NCI-H1105 (cell line): ENCODE data around the gene PER2.
"Not testable (repeated sequence)": the region's sequence is repeated elsewhere in the genome, so short reads cannot be mapped to it uniquely, and the experiment has no call there.

Experiments used
- DNase-seq: peaks from one replicate; lab custom pipeline; 2025; lab: John Stamatoyannopoulos, UW

The PER2 gene

DNA sequence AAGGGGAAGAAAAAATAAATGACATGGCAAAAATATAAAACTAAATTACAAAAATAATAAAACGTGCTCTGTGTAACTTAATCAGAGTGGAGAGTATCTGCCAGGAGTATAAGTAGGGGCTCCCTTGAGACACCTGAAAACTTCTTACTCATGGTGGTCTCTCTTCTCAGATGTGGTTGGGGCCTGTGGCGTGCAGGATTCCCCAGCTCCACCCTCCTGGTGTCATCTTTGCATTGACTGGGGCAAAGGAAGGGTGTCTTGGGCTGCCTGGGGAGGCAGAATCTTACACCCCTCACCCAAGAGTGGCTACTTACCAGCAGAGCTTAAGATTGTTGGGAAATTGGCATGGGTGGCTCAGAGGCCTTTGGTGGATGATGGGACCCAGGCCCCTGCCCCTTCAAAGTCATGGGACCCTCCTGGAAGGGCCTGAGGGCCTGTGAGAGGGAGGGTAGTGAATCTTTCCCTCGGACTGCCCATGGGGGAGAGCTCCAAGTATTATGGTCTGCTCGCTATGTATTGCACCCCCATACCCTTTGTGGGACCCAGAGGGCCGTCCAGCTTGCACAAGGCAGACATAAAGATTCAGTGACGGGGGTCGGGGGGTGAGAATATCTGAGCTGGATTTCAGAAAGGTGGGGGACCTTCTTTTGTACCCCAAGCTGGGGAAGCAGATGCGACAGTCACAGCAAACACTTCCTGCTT lies 25.0 kb upstream of the PER2 start:
- no peak for DNase-seq

DNA sequence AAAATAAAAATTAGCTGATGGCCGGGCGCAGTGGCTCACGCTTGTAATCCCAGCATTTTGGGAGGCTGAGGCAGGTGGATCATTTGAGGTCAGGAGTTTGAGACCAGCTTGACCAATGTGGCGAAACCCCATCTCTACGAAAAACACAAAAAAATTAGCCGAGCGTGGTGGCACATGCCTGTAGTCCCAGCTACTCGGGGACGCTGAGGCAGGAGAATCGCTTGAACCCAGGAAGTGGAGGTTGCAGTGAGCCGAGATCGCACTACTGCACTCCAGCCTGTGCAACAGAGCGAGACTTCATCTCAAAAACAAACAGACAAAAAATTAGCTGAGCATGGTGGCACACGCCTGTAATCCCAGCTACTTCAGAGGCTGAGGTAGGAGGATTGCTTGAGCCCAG lies 22.3 kb upstream of the PER2 start:
- DNase-seq: not testable (repeated sequence)

DNA sequence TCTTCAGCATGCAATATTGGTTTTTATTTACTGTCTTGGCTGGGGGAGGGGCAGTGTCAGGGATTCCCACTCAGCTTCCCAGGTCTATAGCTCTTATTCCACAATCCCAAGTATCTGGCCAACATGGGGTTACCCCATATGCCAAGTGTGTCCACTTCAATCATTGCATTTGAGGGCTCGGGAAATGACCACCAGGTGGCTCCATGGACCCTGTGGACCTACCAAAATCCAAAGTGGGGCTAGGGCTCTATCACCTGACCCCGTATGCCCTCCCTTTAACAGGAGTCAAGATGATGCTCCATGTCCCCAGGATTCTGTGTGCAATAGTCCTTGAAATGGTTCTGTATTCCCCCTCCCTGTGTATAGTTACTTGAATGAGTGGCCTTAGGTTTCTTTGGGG lies 19.8 kb upstream of the PER2 start:
- no peak for DNase-seq

DNA sequence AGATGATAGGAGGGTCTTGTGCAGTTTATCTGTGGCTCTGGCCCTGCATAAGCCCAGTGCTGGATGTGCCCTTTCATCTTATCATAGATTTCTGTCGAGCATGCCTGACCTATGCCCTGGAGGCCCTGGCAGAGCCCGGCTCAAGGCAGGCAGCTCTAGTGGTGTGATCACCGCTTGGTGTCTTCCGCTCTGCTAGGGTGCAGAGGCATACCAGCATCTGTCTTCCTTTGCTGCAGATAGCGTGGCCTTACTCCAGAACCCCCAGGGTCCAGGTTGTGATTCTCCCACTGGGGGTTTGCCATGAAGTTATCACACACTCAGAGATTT lies 18.2 kb upstream of the PER2 start:
- DNase-seq: no peak

DNA sequence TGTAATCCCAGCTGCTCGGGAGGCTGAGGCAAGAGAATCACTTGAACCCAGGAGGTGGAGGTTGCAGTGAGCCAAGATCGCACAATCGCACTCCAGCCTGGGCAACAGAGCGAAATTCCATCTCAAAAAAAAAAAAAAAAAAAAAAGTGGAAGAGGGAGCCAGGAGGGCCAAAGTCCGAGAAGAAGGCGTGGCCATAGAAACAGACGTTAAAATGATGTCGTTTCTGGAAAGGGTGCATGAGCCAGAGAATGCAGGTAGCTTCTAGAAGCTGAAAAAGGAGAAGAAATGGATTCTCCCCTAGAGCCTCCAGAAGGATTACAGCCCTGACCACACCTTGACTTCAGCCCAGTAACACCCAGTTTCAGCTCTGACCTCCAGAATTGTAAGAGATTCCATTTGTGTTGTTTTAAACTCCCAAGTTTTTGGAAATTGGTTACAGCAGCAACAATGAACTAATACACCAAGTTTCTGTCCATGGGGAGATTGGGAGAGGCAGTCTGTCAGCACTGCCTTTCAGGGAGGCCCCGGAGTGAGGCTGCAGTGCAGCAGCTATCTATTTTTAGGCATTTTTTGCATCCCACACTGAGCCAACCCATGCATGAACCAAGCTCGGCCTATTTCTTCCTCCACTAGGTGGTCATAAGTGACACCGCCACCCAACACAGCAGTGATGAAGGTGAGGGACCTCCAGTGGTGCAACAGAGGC lies 17.7 kb upstream of the PER2 start:
- no peak for DNase-seq

DNA sequence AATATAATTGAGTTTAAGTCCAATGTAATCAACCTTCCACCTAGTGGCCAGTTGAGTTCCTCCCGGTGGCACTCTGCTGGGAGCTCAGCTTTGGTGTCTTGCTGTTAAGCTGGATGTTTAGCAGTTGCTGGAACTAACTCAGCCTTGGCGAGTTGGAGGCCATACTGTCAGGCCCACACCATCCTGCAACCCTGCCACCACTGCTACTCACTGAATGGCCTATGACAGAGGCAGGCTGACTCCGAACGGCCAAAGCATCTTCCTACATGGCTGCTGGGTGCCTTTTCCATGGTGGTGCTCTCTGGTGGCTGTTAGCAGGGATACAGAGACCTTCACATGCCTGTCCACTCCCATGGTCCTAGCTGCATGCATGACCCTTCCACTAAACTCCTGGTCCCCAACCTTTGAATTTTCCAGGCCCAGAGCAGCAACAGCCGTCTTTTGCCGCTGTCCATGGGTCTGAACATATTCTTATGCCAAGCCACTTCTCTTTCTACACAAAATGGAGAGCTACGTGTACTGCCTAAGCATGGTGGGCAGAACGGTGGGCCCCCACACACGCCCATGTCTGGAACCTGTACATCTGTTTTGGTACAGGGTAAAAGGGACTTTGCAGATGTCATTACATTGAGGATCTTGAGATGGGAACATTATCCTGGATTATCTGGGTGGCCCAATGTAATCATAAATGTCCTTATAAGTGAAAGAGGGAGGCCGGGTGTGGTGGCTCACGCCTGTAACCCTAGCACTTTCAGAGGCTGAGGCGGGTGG lies 16.9 kb upstream of the PER2 start:
- no peak for DNase-seq

DNA sequence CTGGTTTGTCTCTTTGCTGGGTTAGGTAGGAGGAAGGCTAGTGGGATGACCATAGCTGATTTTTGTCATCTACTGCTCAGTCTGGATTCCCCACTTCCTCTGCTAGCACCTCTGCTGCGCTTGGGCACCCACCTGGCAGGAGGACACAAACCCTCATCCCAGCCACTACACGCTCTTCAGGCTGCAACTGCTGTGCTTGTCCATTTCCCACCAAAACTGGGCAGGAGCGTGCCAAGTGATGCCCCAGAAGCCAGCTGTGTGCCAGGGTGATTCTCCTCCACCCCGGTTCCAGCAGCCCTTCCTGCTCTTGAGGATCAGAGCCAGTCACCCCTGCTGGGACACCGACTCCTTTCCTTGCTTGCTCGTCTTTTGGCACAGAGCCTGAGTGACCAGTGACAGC lies 15.7 kb upstream of the PER2 start:
- DNase-seq: no peak

DNA sequence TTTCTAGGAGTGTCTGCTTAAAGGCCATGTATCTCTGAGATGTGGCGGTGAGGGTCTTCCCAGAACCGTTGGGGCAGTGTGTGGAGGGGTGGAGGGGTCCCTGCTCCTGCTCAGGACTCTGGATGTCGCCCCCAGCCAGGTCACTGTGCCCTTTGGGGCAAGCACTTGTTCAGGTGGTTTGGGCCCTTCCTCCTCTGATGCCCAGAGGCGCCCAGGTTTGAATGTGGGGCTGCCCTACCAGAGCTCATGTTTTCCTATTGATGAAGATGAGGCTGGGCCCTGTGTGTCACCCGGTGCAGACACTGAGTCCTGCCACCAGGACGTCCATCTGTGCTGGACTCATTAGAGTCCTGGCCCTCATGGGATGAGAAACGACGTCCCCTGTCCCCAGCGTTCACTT lies 14.3 kb upstream of the PER2 start:
- no peak for DNase-seq

DNA sequence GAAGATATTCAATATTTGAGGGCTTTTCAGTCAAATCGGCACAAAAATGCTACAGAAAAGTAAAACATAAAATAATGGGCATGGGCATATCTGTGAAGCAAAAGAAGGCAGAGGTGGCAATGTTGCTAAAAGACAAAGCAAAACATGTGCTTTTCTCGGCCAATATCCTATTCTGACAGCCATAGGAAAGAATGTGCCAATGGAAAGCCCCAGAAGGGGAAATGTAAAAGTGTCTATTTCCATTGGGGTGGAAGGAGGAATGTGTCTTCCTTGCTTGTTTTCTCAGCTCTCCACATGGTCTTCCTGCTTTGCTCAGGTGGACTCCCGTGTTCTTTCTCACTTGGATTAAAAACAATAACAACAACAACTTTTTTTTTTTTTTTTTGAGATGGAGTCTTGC lies 13.7 kb upstream of the PER2 start:
- no peak for DNase-seq

DNA sequence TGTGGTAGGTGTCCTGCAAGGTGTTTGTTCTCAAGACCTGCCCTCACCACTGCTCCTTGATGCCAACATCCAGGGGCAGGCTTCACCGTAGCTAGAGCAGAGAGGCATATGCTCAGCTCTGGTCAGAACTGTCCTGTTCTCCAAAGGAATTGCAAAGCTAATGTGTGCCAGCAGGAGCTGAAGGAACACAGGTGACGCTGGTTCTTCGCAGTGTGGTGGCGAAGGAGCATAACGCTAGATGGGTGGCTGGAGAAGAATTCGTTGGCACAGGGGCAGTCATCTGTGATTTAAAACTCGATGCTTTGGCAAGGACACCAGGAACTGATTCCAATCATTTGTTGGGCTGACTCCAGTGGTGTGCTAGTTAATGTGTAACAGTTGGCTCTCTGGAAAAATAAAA lies 11.4 kb upstream of the PER2 start:
- DNase-seq: no peak

DNA sequence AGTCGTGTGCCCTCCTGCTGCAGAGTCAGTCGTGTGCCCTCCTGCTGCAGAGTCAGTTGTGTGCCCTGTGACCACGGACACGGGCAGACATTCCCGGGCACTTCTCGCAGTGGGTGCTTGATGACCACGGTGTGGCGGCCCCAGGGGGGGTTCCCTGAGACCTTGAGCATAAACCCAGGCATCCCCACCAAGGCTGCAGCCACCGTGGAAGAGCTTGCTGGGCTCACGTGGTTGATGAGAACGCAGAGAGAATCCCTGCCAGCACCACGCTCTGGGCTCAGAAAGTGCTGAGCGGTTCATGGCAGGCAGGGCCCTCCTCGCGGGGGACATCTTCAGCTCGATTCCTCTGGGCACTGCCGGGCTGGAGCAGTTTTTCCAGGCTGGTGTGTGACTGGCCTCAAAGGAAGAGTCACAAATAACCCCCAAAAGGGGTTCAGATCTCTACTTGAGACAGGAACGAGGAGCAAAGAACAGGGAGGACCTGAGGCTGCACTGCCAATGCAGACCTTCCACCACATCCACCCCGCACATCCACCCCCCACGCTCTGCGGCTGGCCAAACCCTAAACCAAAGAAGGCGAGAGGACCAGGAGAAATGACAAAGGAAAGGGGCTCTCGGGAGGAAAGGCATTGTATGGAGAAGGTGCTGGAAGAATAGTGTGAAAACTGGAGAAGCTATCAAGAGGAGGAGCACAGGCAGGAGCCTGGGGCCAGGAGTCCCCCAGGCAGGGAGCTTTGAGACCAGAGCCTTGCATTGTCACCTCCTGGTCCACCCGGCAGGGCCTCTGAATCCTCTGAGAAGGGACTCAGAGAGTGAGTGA lies 8.4 kb upstream of the PER2 start:
- DNase-seq: no peak

DNA sequence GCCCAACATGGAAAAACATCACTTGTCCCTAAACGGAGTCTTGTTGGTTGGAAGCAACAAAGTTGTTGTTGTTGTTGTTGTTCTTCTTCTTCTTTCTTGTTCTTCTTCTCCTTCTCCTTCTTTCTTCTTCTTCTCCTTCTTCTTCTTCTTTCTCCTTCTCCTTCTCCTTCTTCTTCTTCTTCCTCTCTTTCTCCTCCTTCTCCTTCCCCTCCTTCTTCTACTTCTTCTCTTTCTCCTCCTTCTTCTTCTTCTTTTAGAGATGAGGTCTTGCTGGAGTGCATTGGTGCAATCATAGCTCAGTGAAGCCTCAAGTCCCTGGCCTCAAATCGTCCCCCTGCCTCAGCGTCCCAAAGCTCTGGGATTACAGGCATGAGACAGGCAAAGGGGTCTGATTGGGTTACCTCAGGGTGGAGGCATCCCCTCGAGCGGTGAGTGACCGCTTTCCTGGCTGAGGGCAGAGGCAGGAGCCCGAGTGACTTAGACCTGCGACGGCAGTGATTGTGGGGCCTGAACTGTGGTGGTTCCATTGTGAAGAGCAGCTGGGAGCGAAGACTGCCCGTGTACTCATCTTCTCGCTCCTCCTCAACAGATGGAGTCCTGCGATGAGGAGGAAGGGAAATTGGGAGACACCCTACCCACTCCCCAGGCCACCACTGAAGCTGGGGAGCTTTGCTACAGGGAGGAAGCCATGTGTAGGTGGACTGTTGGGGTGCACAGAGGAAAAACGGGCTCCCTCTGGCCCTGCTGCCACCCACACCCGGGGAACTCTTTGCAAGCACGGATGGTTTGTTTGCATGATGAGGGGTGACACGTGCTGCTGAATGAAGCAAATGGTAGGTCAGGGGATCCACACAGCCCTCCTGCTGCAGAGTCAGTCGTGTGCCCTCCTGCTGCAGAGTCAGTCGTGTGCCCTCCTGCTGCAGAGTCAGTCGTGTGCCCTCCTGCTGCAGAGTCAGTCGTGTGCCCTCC lies 7.0 kb upstream of the PER2 start:
- DNase-seq: no peak

DNA sequence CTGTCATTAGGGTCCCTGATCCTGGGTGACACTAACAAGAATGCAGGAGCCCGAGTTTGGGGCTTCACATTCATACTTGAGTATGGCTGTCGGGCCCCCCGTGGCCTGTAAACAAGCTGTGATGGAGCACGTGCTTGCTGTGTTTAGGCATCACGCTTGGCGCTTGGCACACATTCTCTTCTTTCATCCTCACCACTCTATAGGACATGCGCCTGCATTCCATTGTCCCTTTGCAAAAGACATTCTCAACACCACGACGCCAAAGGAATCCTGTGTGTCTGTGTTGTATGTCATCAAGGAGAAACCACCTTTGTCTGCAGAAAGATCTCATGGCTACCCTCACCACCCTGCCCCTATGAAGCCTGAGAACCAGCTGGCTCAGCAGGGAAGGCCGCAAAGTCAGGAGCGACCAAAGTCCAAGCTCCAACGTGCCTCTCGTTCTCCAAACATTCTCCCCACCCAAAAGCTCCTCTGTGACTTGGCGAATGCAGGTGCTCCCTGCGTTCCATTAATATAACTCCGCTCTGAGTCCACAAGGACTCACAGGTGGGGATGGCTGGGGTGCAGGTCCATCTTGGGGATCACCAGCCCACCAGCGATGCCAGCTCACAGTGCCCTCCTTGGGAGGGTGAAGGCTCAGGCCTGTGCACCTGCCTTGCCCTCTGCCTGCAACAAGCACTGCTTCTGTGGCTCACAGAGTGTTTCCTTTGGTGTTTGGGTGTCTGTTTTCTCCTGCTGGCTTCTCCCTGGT lies 6.2 kb upstream of the PER2 start:
- DNase-seq: no peak

DNA sequence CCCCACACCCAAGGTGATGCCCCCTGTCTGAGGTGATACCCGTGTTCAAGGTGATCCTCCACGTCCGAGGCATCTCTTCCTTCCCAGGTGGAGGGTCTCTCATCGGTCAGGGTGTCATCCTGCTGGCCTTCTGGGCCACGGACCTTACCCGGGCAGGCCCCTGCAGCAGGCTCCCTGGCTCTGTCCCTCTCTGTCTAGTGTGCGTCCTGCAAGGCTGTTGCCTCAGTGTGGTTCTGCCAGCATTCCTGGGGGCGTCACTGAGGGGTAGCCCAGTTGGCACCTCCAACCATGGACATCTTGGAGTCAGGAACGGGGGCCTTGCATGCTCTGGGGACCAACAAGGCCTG lies 5.6 kb upstream of the PER2 start:
- no peak for DNase-seq

DNA sequence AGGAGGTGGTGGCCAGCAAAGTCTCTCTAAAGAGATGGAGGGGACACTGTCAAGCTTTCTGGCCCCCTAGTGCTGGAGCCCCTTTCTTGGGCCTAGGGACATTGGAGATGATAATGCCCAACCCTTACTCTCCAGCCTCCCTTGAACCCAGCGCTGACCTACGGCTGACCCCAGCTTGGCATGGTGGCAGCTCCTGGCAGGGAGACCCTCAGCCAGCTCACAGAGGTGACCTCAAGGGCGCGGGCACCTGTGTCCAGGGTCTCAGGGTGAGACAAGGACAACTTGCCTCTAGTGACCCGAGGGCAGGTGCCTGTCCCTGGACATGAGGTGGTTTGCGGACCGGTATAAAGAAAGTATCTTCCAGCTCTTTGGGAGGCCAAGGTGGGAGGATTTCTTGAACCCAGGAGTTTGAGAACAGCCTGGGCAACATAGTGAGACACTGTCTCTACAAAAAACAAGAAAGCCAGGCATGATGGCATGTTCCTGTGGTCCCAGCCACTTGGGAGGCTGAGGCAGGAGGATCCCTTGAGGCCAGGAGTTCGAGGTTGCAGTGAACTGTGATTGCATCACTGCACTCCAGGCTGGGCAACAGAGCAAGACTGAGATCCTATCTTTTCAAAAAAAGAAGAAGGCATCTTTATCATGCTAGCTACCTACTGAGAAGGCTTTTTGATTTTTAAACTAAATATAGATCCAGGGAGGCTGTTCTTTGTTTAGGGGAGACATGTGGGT lies 3.3 kb upstream of the PER2 start:
- no peak for DNase-seq

DNA sequence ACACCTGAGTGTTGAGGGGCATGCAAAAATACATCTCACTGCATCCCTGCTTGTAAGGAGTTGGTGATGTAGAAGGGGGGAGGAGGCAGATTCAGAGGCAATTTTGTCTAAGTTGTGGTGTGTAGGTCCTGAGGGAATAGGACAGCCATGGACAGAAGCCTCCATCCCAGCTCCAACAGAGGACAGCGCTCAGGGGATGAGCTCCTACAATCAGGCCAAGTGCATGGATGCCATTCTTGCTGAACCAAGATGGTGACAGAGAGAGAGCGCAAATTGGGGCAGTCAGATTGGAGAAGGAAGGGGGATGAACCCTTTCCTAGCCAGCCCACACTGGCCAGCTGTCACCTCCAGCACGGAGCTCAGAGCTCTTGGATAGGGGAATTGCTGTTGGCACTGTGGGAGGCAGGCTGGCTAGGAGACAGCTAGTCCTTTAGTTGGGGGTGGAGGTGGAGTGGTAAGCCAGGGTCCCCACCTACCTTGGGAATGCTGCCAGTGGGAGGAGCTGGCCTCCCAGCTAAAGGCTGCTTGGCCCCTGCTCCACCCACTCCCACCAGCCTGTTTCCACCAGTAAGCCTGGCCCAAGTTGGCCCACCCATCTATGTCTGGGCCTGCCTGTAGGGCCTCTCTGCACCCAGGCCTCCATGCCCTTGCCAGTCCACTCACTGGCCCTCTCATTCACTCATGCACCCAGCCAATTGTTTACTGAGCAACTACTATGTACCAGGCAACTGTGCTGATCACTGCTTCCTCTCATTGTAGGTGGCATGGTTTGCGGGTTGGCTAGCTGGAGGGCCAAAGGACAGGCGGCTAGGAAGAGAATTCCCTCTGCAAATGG lies 2.5 kb upstream of the PER2 start:
- DNase-seq: no peak

DNA sequence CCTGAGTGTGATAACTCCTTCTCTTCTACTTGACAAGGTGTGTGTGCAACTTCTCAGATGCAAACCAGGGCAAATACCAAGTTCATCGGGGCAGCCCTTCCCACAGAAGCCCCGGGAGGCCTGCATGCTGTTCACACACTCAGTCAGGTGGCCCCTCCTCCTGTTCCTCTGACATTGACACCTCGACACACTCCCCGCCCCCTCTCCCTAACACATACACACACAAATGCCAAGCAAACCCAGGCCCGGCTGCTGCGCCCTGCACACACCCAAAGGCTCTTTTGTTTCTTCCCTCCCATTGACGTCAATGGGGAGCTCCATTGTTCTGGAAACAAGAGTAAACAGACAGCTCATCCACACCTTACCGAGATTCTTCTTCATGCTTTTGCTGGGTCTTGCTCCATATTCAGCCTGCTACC lies 1.7 kb upstream of the PER2 start:
- no peak for DNase-seq

DNA sequence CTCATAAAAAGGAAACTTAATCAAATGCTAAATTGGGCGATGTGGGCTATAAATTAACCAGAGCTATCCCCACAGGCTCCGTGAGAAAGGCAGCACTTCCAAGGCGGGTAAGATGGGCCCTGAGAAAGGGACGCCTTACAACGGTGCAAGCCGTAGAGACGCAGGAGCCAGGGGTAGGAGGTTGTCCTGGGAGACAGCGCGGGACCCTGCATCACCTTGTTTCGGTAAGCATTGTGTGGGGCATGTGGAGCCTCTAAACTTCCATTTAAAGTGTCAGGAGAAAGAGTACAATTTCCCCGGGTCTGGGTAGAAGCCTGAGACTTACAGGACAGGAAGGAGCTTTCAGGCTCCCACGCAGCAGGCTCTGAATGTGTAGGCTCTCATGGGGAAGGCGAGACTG lies 1.2 kb upstream of the PER2 start:
- no peak for DNase-seq
